Lung (tissue), 12 donors: ENCODE data around the gene PKLR. TPM values are rescaled to one million over a fixed set of nuclear protein-coding genes. Genes with fewer than 3 reads are reported as not detected.

ENCODE experiments used
- ATAC-seq: fragments of 200-7000 bp; cut with Tn5 transposase; one replicate; pipeline ENCODE4 v1.9.1; 2020; ENCODE audit warnings: moderate number of reproducible peaks; ENCODE audit not compliant: insufficient read depth, low FRiP score
- DNase-seq, 3 donors: peaks; one replicate each; pipeline ENCODE4 v3.0.0-alpha.2; 2013 to 2017
- H3K27ac ChIP-seq, 2 donors: one replicate each; pipeline ENCODE4 v1.5.1; 2013; ENCODE audit warnings: mild to moderate bottlenecking in 2 of 2, moderate library complexity in 2 of 2, control low read depth in 1 of 2, inconsistent platforms in 1 of 2, low read depth in 1 of 2, low read length in 1 of 2
- H3K27me3 ChIP-seq, 3 donors: one replicate each; pipeline ENCODE4 v1.5.1; 2013; ENCODE audit warnings: low read length in 2 of 3; ENCODE audit not compliant: control insufficient read depth in 3 of 3, insufficient read depth in 3 of 3
- H3K36me3 ChIP-seq, 4 donors: one replicate each; pipeline ENCODE4 v1.5.1; 2013; ENCODE audit warnings: low read length in 4 of 4, mild to moderate bottlenecking in 1 of 4, moderate library complexity in 1 of 4; ENCODE audit not compliant: control insufficient read depth in 4 of 4, insufficient read depth in 4 of 4
- H3K4me1 ChIP-seq, 5 donors: one replicate each; pipeline ENCODE4 v1.5.1; 2013; ENCODE audit warnings: low read length in 5 of 5, mild to moderate bottlenecking in 2 of 5, moderate library complexity in 1 of 5; ENCODE audit not compliant: control insufficient read depth in 5 of 5, insufficient read depth in 5 of 5
- H3K4me3 ChIP-seq: one replicate; pipeline ENCODE4 v1.5.1; 2013; ENCODE audit warnings: mild to moderate bottlenecking, control low read depth, moderate library complexity
- H3K9ac ChIP-seq, 2 donors: one replicate each; pipeline ENCODE4 v1.5.1; 2013; ENCODE audit warnings: low read length in 2 of 2, control low read depth in 1 of 2; ENCODE audit not compliant: insufficient read depth in 1 of 2
- H3K9me3 ChIP-seq, 4 donors: one replicate each; pipeline ENCODE4 v1.5.1; 2013; ENCODE audit warnings: low read length in 3 of 4, mild to moderate bottlenecking in 1 of 4, moderate library complexity in 1 of 4; ENCODE audit not compliant: control insufficient read depth in 4 of 4, insufficient read depth in 3 of 4
- CTCF ChIP-seq: IDR thresholded peaks from 2 replicates; pipeline ENCODE4 v1.5.1; 2012; ENCODE audit warnings: mild to moderate bottlenecking; ENCODE audit errors: control extremely low read depth, extremely low read depth
- WGBS, 2 donors: extraction: QIAGEN DNeasy Blood & Tissue Kit; methylation state at CpG; one replicate each; pipeline ENCODE4 v1.1.7; 2013; 5-methylcytosine and 5-hydroxymethylcytosine counted together
- polyA plus RNA-seq, 2 donors: library from polyadenylated mRNA; stranded (reverse); fragments of 200-250 nt; gene quantifications; one replicate each; pipeline ENCODE4 v1.2.1, GENCODE V29; 2013
- total RNA-seq, 2 donors: library from RNA; depleted of rRNA in 1 of 2; stranded (reverse); fragments of >200 nt in 1 of 2; gene quantifications; one replicate each; pipeline ENCODE4 v1.2.1, GENCODE V29; 2014 to 2021
- donor health status: control.
- donor health status: control.
- donor health status: Bipolar disorder and iron deficiency.
- donor health status: healthy.
- donor health status: DM: yes; HTN: yes; CAD: no.

Gene PKLR
- total and polyA plus RNA-seq, 4 donors = 0.02 to 0.09 TPM; not detected in 2

GRCh38 chr1:155300024-155300423, 1.2 kb downstream of the PKLR start:
- 91 to 92% methylated on average over 8 of the region's 8 CpGs for WGBS, 2 donors
- Histone ChIP-seq H3K4me3 (no peak overlapping the region), H3K27me3 (peaks cover 0 to 28% (median 22%) of the 10 kb centered on the region in 3 donors), H3K9ac (no peak overlapping the region), H3K9me3 (peaks cover 0 to 2% (median 0%) of the 10 kb centered on the region in 4 donors), H3K4me1 (peaks cover 0 to 5% (median 0%) of the 10 kb centered on the region in 5 donors), H3K27ac (no peak overlapping the region), H3K36me3 (no peaks in the 10 kb centered on the region)
- no peak for TF ChIP-seq CTCF
- DNase-seq (no peak), ATAC-seq (no peak)

GRCh38 chr1:155297384-155297783, 3.9 kb downstream of the PKLR start:
- ATAC-seq (no peak), DNase-seq (no peak)
- peaks cover 0 to 50% (median 35%) of the 10 kb centered on the region in 3 donors for H3K27me3 ChIP-seq
- WGBS, 2 donors = 75 to 76% methylated on average over 7 of the region's 7 CpGs
- no peak overlapping the region for H3K9ac ChIP-seq
- H3K27ac ChIP-seq = no peak overlapping the region
- no peaks in the 10 kb centered on the region for H3K36me3 ChIP-seq
- H3K4me1 ChIP-seq = peaks cover 0 to 6% (median 0%) of the 10 kb centered on the region in 5 donors
- H3K9me3 ChIP-seq = peaks cover 0 to 2% (median 0%) of the 10 kb centered on the region in 4 donors
- no peak overlapping the region for H3K4me3 ChIP-seq
- no peak for TF ChIP-seq CTCF

GRCh38 chr1:155296661-155297060, 4.6 kb downstream of the PKLR start:
- no peak for DNase-seq
- Histone ChIP-seq H3K4me1 (peaks cover 0 to 6% (median 0%) of the 10 kb centered on the region in 5 donors), H3K36me3 (no peaks in the 10 kb centered on the region), H3K9ac (no peak overlapping the region), H3K27me3 (peaks cover 0 to 50% (median 35%) of the 10 kb centered on the region in 3 donors), H3K27ac (no peak overlapping the region), H3K4me3 (no peak overlapping the region), H3K9me3 (peaks cover 0 to 2% (median 0%) of the 10 kb centered on the region in 4 donors)
- TF ChIP-seq CTCF = no peak
- 81 to 90% methylated on average over 3 of the region's 3 CpGs for whole genome bisulfite sequencing, 2 donors
- no peak for ATAC-seq

GRCh38 chr1:155295942-155296267, 5.3 kb downstream of the PKLR start:
- Histone ChIP-seq H3K9me3 (peaks cover 0 to 2% (median 0%) of the 10 kb centered on the region in 4 donors), H3K4me1 (peaks cover 0 to 6% (median 0%) of the 10 kb centered on the region in 5 donors), H3K36me3 (no peaks in the 10 kb centered on the region), H3K27me3 (peaks cover 0 to 50% (median 35%) of the 10 kb centered on the region in 3 donors), H3K27ac (no peak overlapping the region), H3K4me3 (no peak overlapping the region), H3K9ac (no peak overlapping the region)
- 88 to 91% methylated on average over 7 of the region's 7 CpGs for whole genome bisulfite sequencing, 2 donors
- ATAC-seq = no peak
- DNase-seq = no peak
- TF ChIP-seq CTCF = no peak
